WTC11 (cell line): ENCODE results near the gene PDCD1LG2. TPM values are rescaled to one million over a fixed set of nuclear protein-coding genes. Genes with fewer than 3 reads are reported as not detected.

Source experiments
- ATAC-seq: fragments of 200-7000 bp; cut with Tn5 transposase; 2 replicates; pipeline ENCODE4 v1.10.0; 2021; ENCODE audit warnings: mild to moderate bottlenecking, moderate library complexity
- CTCF ChIA-PET: fragments of 300-600 bp; sonication (Branson Sonifier 250); formaldehyde crosslinking; loops from one replicate; lab custom pipeline; 2021; ENCODE audit warnings: antibody characterized with exemption; lab: Charles Lee
- POLR2A ChIA-PET: fragments of 350-600 bp; sonication (Branson Sonifier 250); formaldehyde crosslinking; loops from one replicate; lab custom pipeline; 2021; ENCODE audit warnings: antibody characterized with exemption; lab: Charles Lee
- DNase-seq: peaks from one replicate; pipeline ENCODE4 v3.0.0; 2021; ENCODE audit warnings: low spot score
- H3K27ac Mint-ChIP-seq: 2 replicates; pipeline ENCODE4 v1.8.0; 2021; ENCODE audit warnings: mixed read lengths
- H3K27me3 Mint-ChIP-seq: 2 replicates; pipeline ENCODE4 v1.8.0; 2021; ENCODE audit warnings: low read depth, mild to moderate bottlenecking, moderate library complexity, mixed read lengths
- H3K36me3 Mint-ChIP-seq: 2 replicates; pipeline ENCODE4 v1.8.0; 2021; ENCODE audit warnings: mixed read lengths
- H3K4me1 Mint-ChIP-seq: 2 replicates; pipeline ENCODE4 v1.8.0; 2022; ENCODE audit warnings: mixed read lengths
- H3K4me3 Mint-ChIP-seq: 2 replicates; pipeline ENCODE4 v1.8.0; 2021; ENCODE audit warnings: mild to moderate bottlenecking, moderate library complexity, mixed read lengths
- H3K9me3 Mint-ChIP-seq: 2 replicates; pipeline ENCODE4 v1.8.0; 2021; ENCODE audit warnings: mixed read lengths
- ATF6 ChIP-seq: sonication (generic); formaldehyde crosslinking; IDR thresholded peaks from 2 replicates; pipeline ENCODE4 v1.8.1; 2023; ENCODE audit warnings: mild to moderate bottlenecking, missing genetic modification reagents
- CREB1 ChIP-seq: sonication (generic); formaldehyde crosslinking; IDR thresholded peaks from 2 replicates; pipeline ENCODE4 v1.8.0; 2023; ENCODE audit warnings: mild to moderate bottlenecking, missing genetic modification reagents
- GTF2I ChIP-seq: fragments of 250-450 bp; sonication (Bioruptor Pico); conservative IDR thresholded peaks from 2 replicates; pipeline ENCODE4 v1.4.0; 2021; ENCODE audit warnings: mild to moderate bottlenecking
- NR2C2 ChIP-seq: sonication (generic); formaldehyde crosslinking; IDR thresholded peaks from 2 replicates; pipeline ENCODE4 v1.8.0; 2022; ENCODE audit warnings: mild to moderate bottlenecking, missing genetic modification reagents
- PRRX2 ChIP-seq: fragments of 250-450 bp; sonication (Bioruptor Pico); IDR thresholded peaks from 2 replicates; pipeline ENCODE4 v1.8.0; 2021; ENCODE audit warnings: mild to moderate bottlenecking
- RORB ChIP-seq: fragments of 250-450 bp; sonication (Bioruptor Pico); IDR thresholded peaks from 2 replicates; pipeline ENCODE4 v1.9.0; 2021; ENCODE audit warnings: mild to moderate bottlenecking
- SMAD3 ChIP-seq: sonication (generic); formaldehyde crosslinking; IDR thresholded peaks from 2 replicates; pipeline ENCODE4 v1.8.0; 2022; ENCODE audit warnings: missing genetic modification reagents, mild to moderate bottlenecking, borderline replicate concordance
- SP1 ChIP-seq: sonication (generic); formaldehyde crosslinking; conservative IDR thresholded peaks from 2 replicates; pipeline ENCODE4 v1.8.1; 2022; ENCODE audit warnings: missing genetic modification reagents
- TEAD4 ChIP-seq: sonication (generic); formaldehyde crosslinking; IDR thresholded peaks from 2 replicates; pipeline ENCODE4 v1.8.0; 2022; ENCODE audit warnings: mild to moderate bottlenecking, missing genetic modification reagents
- USF1 ChIP-seq: sonication (generic); formaldehyde crosslinking; IDR thresholded peaks from 2 replicates; pipeline ENCODE4 v1.8.0; 2022; ENCODE audit warnings: mild to moderate bottlenecking, missing genetic modification reagents
- ZBTB43 ChIP-seq: sonication (generic); formaldehyde crosslinking; IDR thresholded peaks from 2 replicates; pipeline ENCODE4 v1.8.1; 2023; ENCODE audit warnings: mild to moderate bottlenecking, missing genetic modification reagents
- ZNF121 ChIP-seq: sonication (generic); formaldehyde crosslinking; IDR thresholded peaks from 2 replicates; pipeline ENCODE4 v1.8.0; 2023; ENCODE audit warnings: missing genetic modification reagents
- ZNF317 ChIP-seq: sonication (generic); formaldehyde crosslinking; IDR thresholded peaks from 2 replicates; pipeline ENCODE4 v1.8.1; 2023; ENCODE audit warnings: low read depth, mild to moderate bottlenecking, moderate library complexity, missing genetic modification reagents, borderline replicate concordance
- ZNF416 ChIP-seq: fragments of 250-450 bp; sonication (Bioruptor Pico); IDR thresholded peaks from 2 replicates; pipeline ENCODE4 v1.9.0; 2021; ENCODE audit warnings: mild to moderate bottlenecking, inconsistent platforms
- ZNF423 ChIP-seq: fragments of 250-450 bp; sonication (Bioruptor Pico); IDR thresholded peaks from 2 replicates; pipeline ENCODE4 v2.1.2; 2022; ENCODE audit warnings: mild to moderate bottlenecking, moderate library complexity
- ZNF532 ChIP-seq: fragments of 250-450 bp; sonication (Bioruptor Pico); IDR thresholded peaks from 2 replicates; pipeline ENCODE4 v1.9.0; 2021; ENCODE audit warnings: mild to moderate bottlenecking, borderline replicate concordance
- total RNA-seq: library from RNA; stranded (reverse); gene quantifications from 3 replicates; pipeline ENCODE4 v1.2.3, GENCODE V29; 2021
- TF ChIP-seq, protein P1 (sequence below): sonication (generic); formaldehyde crosslinking; IDR thresholded peaks from 2 replicates; pipeline ENCODE4 v1.8.1; 2023; ENCODE audit warnings: mild to moderate bottlenecking, missing genetic modification reagents, moderate library complexity

The PDCD1LG2 gene
- total RNA-seq, 1 experiment from 2014 or later: not detected

- Mint-ChIP-seq H3K9me3 (peaks cover 6% of the 10 kb centered on the region), H3K27me3 (no peaks in the 10 kb centered on the region; the same call in 1 of the 2 replicates), H3K4me1 (peaks cover 7% of the 10 kb centered on the region), H3K36me3 (no peaks in the 10 kb centered on the region), H3K4me3 (no peak overlapping the region), H3K27ac (no peak overlapping the region)
- POLR2A ChIA-PET: no interaction called here
- ATAC-seq: no peak
- TF ChIP-seq USF1 (CRISPR knock-in tag) (no peak), ZNF532 (CRISPR knock-in tag) (no peak), SP1 (CRISPR knock-in tag) (no peak), ZNF423 (CRISPR knock-in tag) (no peak), SMAD3 (no peak), ZNF416 (CRISPR knock-in tag) (no peak), TEAD4 (CRISPR knock-in tag) (no peak), CREB1 (CRISPR knock-in tag) (no peak), ZBTB43 (CRISPR knock-in tag) (no peak), NR2C2 (CRISPR knock-in tag) (no peak), RORB (CRISPR knock-in tag) (no peak), GTF2I (CRISPR knock-in tag) (no peak), PRRX2 (CRISPR knock-in tag) (no peak), ATF6 (CRISPR knock-in tag) (no peak), ZNF317 (CRISPR knock-in tag) (no peak), ZNF121 (CRISPR knock-in tag) (no peak)
- TF ChIP-seq, protein P1, sequence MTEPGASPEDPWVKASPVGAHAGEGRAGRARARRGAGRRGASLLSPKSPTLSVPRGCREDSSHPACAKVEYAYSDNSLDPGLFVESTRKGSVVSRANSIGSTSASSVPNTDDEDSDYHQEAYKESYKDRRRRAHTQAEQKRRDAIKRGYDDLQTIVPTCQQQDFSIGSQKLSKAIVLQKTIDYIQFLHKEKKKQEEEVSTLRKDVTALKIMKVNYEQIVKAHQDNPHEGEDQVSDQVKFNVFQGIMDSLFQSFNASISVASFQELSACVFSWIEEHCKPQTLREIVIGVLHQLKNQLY (CRISPR knock-in tag): no peak
- CTCF ChIA-PET: no interaction called here
- DNase-seq: no peak
These were observed 1.7 kb downstream of the PDCD1LG2 start for GRCh38 chr9:5511935-5512580.
